PC-3 (cell line): ENCODE measurements around the gene NLGN1.

ENCODE experiments used
- CTCF ChIP-seq: fragments of 300-600 bp; sonication (generic); conservative IDR thresholded peaks from 2 replicates; pipeline ENCODE4 v1.5.1; 2017; ENCODE audit warnings: antibody characterized with exemption, low read depth, mild to moderate bottlenecking, low read length
- EZH2 ChIP-seq: fragments of 300-600 bp; sonication (generic); IDR thresholded peaks from one replicate; pipeline ENCODE4 v1.6.1; 2017; ENCODE audit warnings: antibody characterized with exemption, mild to moderate bottlenecking, low read length; ENCODE audit not compliant: unreplicated experiment
- EZH2phosphoT487 ChIP-seq: fragments of 300-600 bp; sonication (generic); IDR thresholded peaks from 2 replicates; pipeline ENCODE4 v1.6.1; 2018; ENCODE audit warnings: mild to moderate bottlenecking, antibody characterized with exemption, low read length, borderline replicate concordance

GRCh38 chr3:173890091-173890490 is 492.5 kb downstream of the NLGN1 start:
- TF ChIP-seq CTCF (no peak), EZH2 (no peak), EZH2phosphoT487 (no peak)
